ENCODE measurements around the gene ARTN.

The ARTN gene

DNA sequence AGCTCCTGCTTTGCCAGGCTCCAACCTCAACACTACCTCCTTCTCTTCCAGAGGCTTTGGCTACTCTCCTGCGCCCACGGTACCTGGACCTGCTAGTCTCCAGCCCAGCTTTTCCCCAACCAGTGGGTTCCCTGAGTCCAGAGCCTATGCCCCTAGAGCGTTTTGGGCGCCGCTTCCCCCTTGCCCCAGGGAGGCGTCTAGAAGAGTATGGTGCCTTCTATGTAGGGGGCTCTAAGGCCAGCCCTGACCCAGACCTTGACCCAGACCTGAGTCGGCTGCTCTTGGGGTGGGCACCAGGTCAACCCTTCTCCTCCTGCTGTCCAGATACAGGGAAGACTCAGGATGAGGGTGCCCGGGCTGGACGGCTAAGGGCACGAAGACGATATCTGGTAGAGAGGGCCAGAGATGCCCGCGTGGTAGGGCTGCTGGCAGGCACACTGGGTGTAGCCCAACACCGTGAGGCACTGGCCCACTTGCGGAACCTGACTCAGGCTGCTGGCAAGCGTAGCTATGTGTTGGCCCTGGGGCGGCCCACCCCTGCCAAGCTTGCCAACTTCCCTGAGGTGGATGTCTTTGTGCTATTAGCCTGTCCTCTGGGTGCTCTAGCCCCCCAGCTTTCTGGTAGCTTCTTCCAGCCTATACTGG, 37.9 kb downstream of the ARTN start:
- Histone ChIP-seq H3K4me2 (ENCODE audit: low read length) (no peak overlapping the region; the same call in 1 of the 2 replicates), H3F3A (ENCODE audit: insufficient read depth, low read length) (no peaks in the 10 kb centered on the region), H3K4me1 (ENCODE audit: insufficient read depth, low read length, severe bottlenecking) (peaks cover 31% of the 10 kb centered on the region), H3K27me3 (ENCODE audit: insufficient read depth, low read length) (no peaks in the 10 kb centered on the region), H3K27ac (ENCODE audit: low read depth, low read length, poor library complexity, severe bottlenecking) (no peak overlapping the region), H3K79me2 (ENCODE audit: insufficient read depth, low read length) (no peaks in the 10 kb centered on the region), H4K20me1 (ENCODE audit: insufficient read depth, low read length) (no peaks in the 10 kb centered on the region), H3K4me3 (ENCODE audit: low read depth, low read length, poor library complexity, severe bottlenecking) (no peak overlapping the region), H3K36me3 (ENCODE audit: insufficient read depth, low read length) (peaks cover 32% of the 10 kb centered on the region), H2AFZ (ENCODE audit: low read length) (no peak overlapping the region), H3K9me3 (ENCODE audit: low read length) (no peaks in the 10 kb centered on the region), H3K9ac (ENCODE audit: low read length) (no peak overlapping the region), H3K9me2 (ENCODE audit: low read depth, low read length) (no peaks in the 10 kb centered on the region)
- TF ChIP-seq, protein P1, sequence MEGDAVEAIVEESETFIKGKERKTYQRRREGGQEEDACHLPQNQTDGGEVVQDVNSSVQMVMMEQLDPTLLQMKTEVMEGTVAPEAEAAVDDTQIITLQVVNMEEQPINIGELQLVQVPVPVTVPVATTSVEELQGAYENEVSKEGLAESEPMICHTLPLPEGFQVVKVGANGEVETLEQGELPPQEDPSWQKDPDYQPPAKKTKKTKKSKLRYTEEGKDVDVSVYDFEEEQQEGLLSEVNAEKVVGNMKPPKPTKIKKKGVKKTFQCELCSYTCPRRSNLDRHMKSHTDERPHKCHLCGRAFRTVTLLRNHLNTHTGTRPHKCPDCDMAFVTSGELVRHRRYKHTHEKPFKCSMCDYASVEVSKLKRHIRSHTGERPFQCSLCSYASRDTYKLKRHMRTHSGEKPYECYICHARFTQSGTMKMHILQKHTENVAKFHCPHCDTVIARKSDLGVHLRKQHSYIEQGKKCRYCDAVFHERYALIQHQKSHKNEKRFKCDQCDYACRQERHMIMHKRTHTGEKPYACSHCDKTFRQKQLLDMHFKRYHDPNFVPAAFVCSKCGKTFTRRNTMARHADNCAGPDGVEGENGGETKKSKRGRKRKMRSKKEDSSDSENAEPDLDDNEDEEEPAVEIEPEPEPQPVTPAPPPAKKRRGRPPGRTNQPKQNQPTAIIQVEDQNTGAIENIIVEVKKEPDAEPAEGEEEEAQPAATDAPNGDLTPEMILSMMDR (IDR thresholded peaks at IDR 0.05; ENCODE audit: low read length), result no peak
- TF ChIP-seq EZH2 (IDR thresholded peaks at IDR 0.05; ENCODE audit: borderline replicate concordance, low read length), result no peak

DNA sequence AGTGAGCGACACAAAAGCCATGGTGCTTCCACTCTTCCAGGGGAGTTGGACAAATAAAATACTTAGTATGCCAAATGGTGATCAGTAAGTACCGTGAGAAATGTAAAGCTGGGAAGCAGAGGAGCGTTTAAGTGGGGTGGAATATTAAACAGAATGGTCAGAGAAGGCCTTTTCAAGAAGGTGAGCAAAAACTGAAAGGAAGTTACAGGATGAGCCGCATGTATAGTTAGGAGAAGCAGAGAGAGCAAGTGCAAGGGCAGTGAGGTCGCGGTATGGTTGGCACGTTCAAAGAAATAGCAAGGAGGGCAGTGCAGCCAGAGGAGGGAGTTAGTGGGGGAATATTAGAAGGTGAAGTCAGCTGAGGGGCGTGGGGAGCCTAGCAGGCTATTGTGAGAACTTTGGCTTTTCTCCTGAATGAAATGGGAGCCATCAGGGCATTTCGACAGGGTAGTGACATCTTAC, 40.4 kb downstream of the ARTN start:
- no peaks in the 10 kb centered on the region for H3K9me3 ChIP-seq (ENCODE audit: low read length)
- H3K4me1 ChIP-seq (ENCODE audit: insufficient read depth, low read length, severe bottlenecking), result peaks cover 47% of the 10 kb centered on the region
- H4K20me1 ChIP-seq (ENCODE audit: insufficient read depth, low read length), result no peaks in the 10 kb centered on the region

DNA sequence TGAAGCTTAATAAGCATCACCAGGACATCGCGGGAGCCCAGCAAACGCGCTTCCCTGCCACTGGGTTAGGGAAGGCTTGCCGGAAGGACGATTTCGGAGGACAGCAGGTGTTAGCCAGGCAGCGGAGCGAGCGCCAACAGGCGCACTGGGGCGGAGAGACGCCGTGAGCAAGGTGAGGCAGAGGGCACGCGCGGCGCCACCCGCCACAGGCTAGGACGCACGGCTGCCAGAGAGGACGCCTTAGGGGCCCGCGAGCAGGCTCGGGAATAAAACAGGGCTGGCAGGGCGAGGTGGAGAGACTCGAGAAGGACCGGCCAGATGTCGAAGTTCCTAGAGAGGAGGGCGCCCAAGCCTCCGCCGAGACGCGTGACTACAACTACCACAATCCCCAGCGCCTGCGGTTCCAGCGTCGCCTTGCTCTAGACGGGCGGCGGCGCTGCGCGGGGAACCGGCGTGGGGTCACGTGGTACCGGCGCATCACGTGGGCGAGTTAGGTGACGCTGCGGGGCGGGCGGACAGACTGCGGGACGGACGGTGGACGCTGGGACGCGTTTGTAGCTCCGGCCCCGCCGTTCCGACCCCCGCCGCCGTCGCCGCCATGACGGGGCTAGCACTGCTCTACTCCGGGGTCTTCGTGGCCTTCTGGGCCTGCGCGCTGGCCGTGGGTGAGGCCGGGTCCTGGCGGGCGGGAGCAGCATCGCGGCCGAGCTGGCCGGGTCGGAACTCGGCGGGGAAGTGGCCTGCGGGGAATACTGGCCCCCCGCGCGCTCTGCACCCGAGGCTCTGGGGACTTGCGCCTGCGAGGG, 41.0 kb downstream of the ARTN start, which contains the start of gene ATP6V0B:
ATP6V0B (plus strand) TSS at position 518 of the 806 bp plus-strand sequence; CDS start at position 599, 81 bp downstream.
- no peaks in the 10 kb centered on the region for H3K9me2 ChIP-seq (ENCODE audit: low read depth, low read length)
- H3K4me3 ChIP-seq (ENCODE audit: low read depth, low read length, poor library complexity, severe bottlenecking), result peak within 1 kb of the TSS; percentile 95
- H3F3A ChIP-seq (ENCODE audit: insufficient read depth, low read length), result peaks cover 4% of the 10 kb centered on the region; the same call in 1 of the 2 replicates
- peaks cover 51% of the 10 kb centered on the region for H3K36me3 ChIP-seq (ENCODE audit: insufficient read depth, low read length)
- no peak for TF ChIP-seq EZH2 (IDR thresholded peaks at IDR 0.05; ENCODE audit: borderline replicate concordance, low read length)
- TF ChIP-seq, protein P1 (IDR thresholded peaks at IDR 0.05; ENCODE audit: low read length), result peak; percentile 3; the same call in 1 of the 2 replicates
- no peaks in the 10 kb centered on the region for H3K9me3 ChIP-seq (ENCODE audit: low read length)
- H3K9ac ChIP-seq (ENCODE audit: low read length), result peak within 1 kb of the TSS; percentile 95
- no peaks in the 10 kb centered on the region for H3K27me3 ChIP-seq (ENCODE audit: insufficient read depth, low read length)
- H4K20me1 ChIP-seq (ENCODE audit: insufficient read depth, low read length), result no peaks in the 10 kb centered on the region
- H3K27ac ChIP-seq (ENCODE audit: low read depth, low read length, poor library complexity, severe bottlenecking), result peak within 1 kb of the TSS; percentile 75
- H3K4me1 ChIP-seq (ENCODE audit: insufficient read depth, low read length, severe bottlenecking), result peaks cover 51% of the 10 kb centered on the region
- H3K79me2 ChIP-seq (ENCODE audit: insufficient read depth, low read length), result no peaks in the 10 kb centered on the region
- no peak within 1 kb of the TSS for H2AFZ ChIP-seq (ENCODE audit: low read length)
- peak within 1 kb of the TSS; percentile 91 for H3K4me2 ChIP-seq (ENCODE audit: low read length)

More for the DNA sequence above, 40.4 kb downstream of the ARTN start:
- Histone ChIP-seq H3K27ac (ENCODE audit: low read depth, low read length, poor library complexity, severe bottlenecking) (peak overlapping the region; percentile 60), H2AFZ (ENCODE audit: low read length) (no peak overlapping the region), H3K4me3 (ENCODE audit: low read depth, low read length, poor library complexity, severe bottlenecking) (peak overlapping the region; percentile 95), H3K36me3 (ENCODE audit: insufficient read depth, low read length) (peaks cover 51% of the 10 kb centered on the region), H3K27me3 (ENCODE audit: insufficient read depth, low read length) (no peaks in the 10 kb centered on the region), H3K4me2 (ENCODE audit: low read length) (peak overlapping the region; percentile 91), H3K9me2 (ENCODE audit: low read depth, low read length) (no peaks in the 10 kb centered on the region), H3K9ac (ENCODE audit: low read length) (peak overlapping the region; percentile 95), H3K79me2 (ENCODE audit: insufficient read depth, low read length) (no peaks in the 10 kb centered on the region), H3F3A (ENCODE audit: insufficient read depth, low read length) (peaks cover 4% of the 10 kb centered on the region; the same call in 1 of the 2 replicates)
- TF ChIP-seq, protein P1 (IDR thresholded peaks at IDR 0.05; ENCODE audit: low read length), result no peak
- TF ChIP-seq EZH2 (IDR thresholded peaks at IDR 0.05; ENCODE audit: borderline replicate concordance, low read length), result no peak
